ENCODE results near the gene NOTUM. TPM values are rescaled to one million over a fixed set of nuclear protein-coding genes. Genes with fewer than 3 reads are reported as not detected.

NOTUM gene
- polyA plus RNA-seq, 6 donors from 2014 or later = not detected

- peaks cover 0 to 4% (median 0%) of the 10 kb centered on the region in 3 donors for H3K4me1 Mint-ChIP-seq
- H3K4me3 Mint-ChIP-seq = no peak overlapping the region
- H3K9me3 Mint-ChIP-seq = no peaks in the 10 kb centered on the region
- ATAC-seq (ENCODE audit: low read depth in 2 of 2) (no peak), DNase-seq (no peak)
- H3K36me3 Mint-ChIP-seq = no peaks in the 10 kb centered on the region
- H3K27ac Mint-ChIP-seq = no peak overlapping the region
- no peaks in the 10 kb centered on the region for H3K27me3 Mint-ChIP-seq
Observed at GRCh38 chr17:82000803-82001570, 40.0 kb upstream of the NOTUM start.

GRCh38 chr17:81999976-82000802, 39.2 kb upstream of the NOTUM start:
- Mint-ChIP-seq H3K4me3 (no peak overlapping the region), H3K4me1 (peaks cover 0 to 4% (median 0%) of the 10 kb centered on the region in 3 donors), H3K27ac (no peak overlapping the region), H3K36me3 (no peaks in the 10 kb centered on the region), H3K9me3 (no peaks in the 10 kb centered on the region), H3K27me3 (no peaks in the 10 kb centered on the region)
- ATAC-seq (ENCODE audit: low read depth in 2 of 2) (no peak), DNase-seq (no peak)

- ATAC-seq (ENCODE audit: low read depth in 2 of 2) = no peak
- Mint-ChIP-seq H3K36me3 (no peaks in the 10 kb centered on the region), H3K4me3 (no peak overlapping the region), H3K4me1 (peaks cover 0 to 4% (median 0%) of the 10 kb centered on the region in 3 donors), H3K27ac (no peak overlapping the region), H3K9me3 (no peaks in the 10 kb centered on the region), H3K27me3 (no peaks in the 10 kb centered on the region)
- no peak for DNase-seq
Observed at GRCh38 chr17:81999587-81999975, 38.6 kb upstream of the NOTUM start.

- peaks cover 0 to 6% (median 0%) of the 10 kb centered on the region in 3 donors for H3K4me1 Mint-ChIP-seq
- no peak overlapping the region for H3K27ac Mint-ChIP-seq
- H3K9me3 Mint-ChIP-seq = no peaks in the 10 kb centered on the region
- no peaks in the 10 kb centered on the region for H3K27me3 Mint-ChIP-seq
- DNase-seq = no peak
- H3K36me3 Mint-ChIP-seq = no peaks in the 10 kb centered on the region
- no peak overlapping the region for H3K4me3 Mint-ChIP-seq
- no peak for ATAC-seq (ENCODE audit: low read depth in 2 of 2)
Observed at GRCh38 chr17:81998691-81999438, 37.9 kb upstream of the NOTUM start.

GRCh38 chr17:81998212-81998611, 37.2 kb upstream of the NOTUM start:
- Mint-ChIP-seq H3K4me1 (peaks cover 0 to 9% (median 0%) of the 10 kb centered on the region in 3 donors), H3K4me3 (no peak overlapping the region), H3K27ac (no peak overlapping the region), H3K9me3 (no peaks in the 10 kb centered on the region), H3K27me3 (no peaks in the 10 kb centered on the region), H3K36me3 (no peaks in the 10 kb centered on the region)
- ATAC-seq (ENCODE audit: low read depth in 2 of 2) (no peak), DNase-seq (no peak)

GRCh38 chr17:81996757-81997441, 35.9 kb upstream of the NOTUM start:
- ATAC-seq (ENCODE audit: low read depth in 2 of 2) (no peak), DNase-seq (no peak)
- H3K27ac Mint-ChIP-seq = no peak overlapping the region
- no peaks in the 10 kb centered on the region for H3K36me3 Mint-ChIP-seq
- no peaks in the 10 kb centered on the region for H3K27me3 Mint-ChIP-seq
- H3K9me3 Mint-ChIP-seq = no peaks in the 10 kb centered on the region
- H3K4me1 Mint-ChIP-seq = peaks cover 0 to 9% (median 0%) of the 10 kb centered on the region in 3 donors
- H3K4me3 Mint-ChIP-seq = no peak overlapping the region

- ATAC-seq (ENCODE audit: low read depth in 2 of 2) = no peak
- no peaks in the 10 kb centered on the region for H3K36me3 Mint-ChIP-seq
Observed at GRCh38 chr17:81996232-81996756, 35.3 kb upstream of the NOTUM start.

GRCh38 chr17:81995463-81996231, 34.7 kb upstream of the NOTUM start:
- H3K4me3 Mint-ChIP-seq = no peak overlapping the region
- no peak for ATAC-seq (ENCODE audit: low read depth in 2 of 2)
- H3K27me3 Mint-ChIP-seq = no peaks in the 10 kb centered on the region
- H3K27ac Mint-ChIP-seq = no peak overlapping the region
- H3K9me3 Mint-ChIP-seq = no peaks in the 10 kb centered on the region
- H3K4me1 Mint-ChIP-seq = peaks cover 0 to 18% (median 3%) of the 10 kb centered on the region in 3 donors
- no peaks in the 10 kb centered on the region for H3K36me3 Mint-ChIP-seq
- DNase-seq = no peak

More at GRCh38 chr17:81996232-81996756, 35.3 kb upstream of the NOTUM start:
- Mint-ChIP-seq H3K27me3 (no peaks in the 10 kb centered on the region), H3K4me1 (peaks cover 0 to 11% (median 0%) of the 10 kb centered on the region in 3 donors), H3K27ac (no peak overlapping the region), H3K4me3 (no peak overlapping the region), H3K9me3 (no peaks in the 10 kb centered on the region)
- DNase-seq = no peak

- H3K27me3 Mint-ChIP-seq = no peaks in the 10 kb centered on the region
- H3K36me3 Mint-ChIP-seq = no peaks in the 10 kb centered on the region
- H3K27ac Mint-ChIP-seq = no peak overlapping the region
- no peak overlapping the region for H3K4me3 Mint-ChIP-seq
- no peak for ATAC-seq (ENCODE audit: low read depth in 2 of 2)
- H3K9me3 Mint-ChIP-seq = no peaks in the 10 kb centered on the region
- no peak for DNase-seq
- H3K4me1 Mint-ChIP-seq = peaks cover 0 to 18% (median 5%) of the 10 kb centered on the region in 3 donors
Observed at GRCh38 chr17:81994593-81995462, 33.8 kb upstream of the NOTUM start.

- Mint-ChIP-seq H3K36me3 (no peaks in the 10 kb centered on the region), H3K27me3 (no peaks in the 10 kb centered on the region), H3K9me3 (no peaks in the 10 kb centered on the region), H3K4me1 (peaks cover 2 to 17% (median 5%) of the 10 kb centered on the region in 3 donors), H3K4me3 (no peak overlapping the region), H3K27ac (no peak overlapping the region)
- DNase-seq (no peak), ATAC-seq (ENCODE audit: low read depth in 2 of 2) (no peak)
Observed at GRCh38 chr17:81993729-81994592, 33.0 kb upstream of the NOTUM start.

Data from naive B cell (primary cell).